ENCODE data around the gene AHNAK.
"Not testable (repeated sequence)": the region's sequence is repeated elsewhere in the genome, so short reads cannot be mapped to it uniquely, and the experiment has no call there.

The AHNAK gene

DNA sequence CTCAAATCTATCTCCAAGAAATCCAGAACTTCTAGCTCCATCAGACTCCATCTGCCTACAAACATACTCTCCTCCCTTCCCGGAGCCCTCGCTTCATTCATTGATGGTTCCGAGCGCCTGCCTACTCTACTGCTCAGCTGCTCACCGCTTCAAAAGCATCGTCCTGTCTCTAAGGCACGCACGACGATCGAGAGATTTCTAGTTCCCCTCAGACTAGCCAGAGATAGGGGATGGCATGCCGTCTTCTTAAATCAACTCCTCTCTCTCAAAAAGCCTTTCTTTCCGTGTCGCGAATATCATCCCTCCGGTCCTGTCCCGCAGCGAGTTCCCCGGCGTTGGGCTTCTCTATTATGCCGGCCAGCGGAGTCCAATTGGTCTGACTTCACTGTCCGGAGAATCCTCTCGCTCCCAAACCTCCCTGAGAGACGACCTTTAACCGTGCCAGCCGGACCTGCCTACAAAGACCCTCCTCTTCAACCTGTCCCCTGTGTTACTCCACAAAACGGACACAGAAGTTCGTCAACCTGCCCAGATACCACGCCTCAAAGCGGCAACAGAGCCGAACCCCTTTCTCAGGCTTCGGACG is 26.5 kb upstream of the AHNAK start:
- peak overlapping the region; percentile 59 to 80 for H3K27ac ChIP-seq (ENCODE audit: low read depth in 2 of 2, low read length in 2 of 2)
- peaks cover 27 to 40% of the 10 kb centered on the region in 2 donors for H3K36me3 ChIP-seq (ENCODE audit: control insufficient read depth in 2 of 2, insufficient read depth in 2 of 2, low read length in 2 of 2)
- H3K4me1 ChIP-seq (ENCODE audit: control insufficient read depth in 2 of 2, insufficient read depth in 2 of 2, low read length in 2 of 2), result peaks cover 26 to 27% of the 10 kb centered on the region in 2 donors
- H3K4me3 ChIP-seq (ENCODE audit: low read length in 2 of 2), result peak overlapping the region; percentile 71 to 97
- no peaks in the 10 kb centered on the region for H3K27me3 ChIP-seq (ENCODE audit: control insufficient read depth in 2 of 2, insufficient read depth in 2 of 2, low read length in 2 of 2)
- peak overlapping the region; percentile 78 to 95 for H3K9ac ChIP-seq (ENCODE audit: low read depth in 1 of 2, low read length in 2 of 2)
- H3K9me3 ChIP-seq (ENCODE audit: control insufficient read depth in 2 of 2, low read length in 2 of 2), result no peaks in the 10 kb centered on the region

DNA sequence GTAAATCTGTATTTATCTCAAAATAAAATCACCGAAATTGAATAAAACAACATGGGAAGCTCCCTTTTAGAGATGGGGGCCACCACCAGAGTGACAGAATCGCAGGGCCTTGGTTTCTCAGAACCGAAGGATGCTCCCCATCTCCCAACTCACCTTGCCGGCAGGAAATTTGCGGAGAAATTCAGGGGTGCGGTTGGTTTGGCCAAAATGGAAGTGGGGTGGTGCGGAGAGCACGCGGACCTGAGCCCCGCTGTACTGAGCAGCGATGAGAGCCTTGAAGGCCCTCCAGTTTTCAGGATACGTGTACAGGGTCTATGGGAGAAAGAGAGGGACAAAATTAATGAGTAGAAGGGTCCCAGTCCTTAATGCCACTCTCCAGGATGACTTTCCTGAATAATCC is 25.8 kb upstream of the AHNAK start:
- H3K27me3 ChIP-seq (ENCODE audit: control insufficient read depth in 2 of 2, insufficient read depth in 2 of 2, low read length in 2 of 2), result no peaks in the 10 kb centered on the region
- H3K9me3 ChIP-seq (ENCODE audit: control insufficient read depth in 2 of 2, low read length in 2 of 2), result no peaks in the 10 kb centered on the region
- H3K4me3 ChIP-seq (ENCODE audit: low read length in 2 of 2), result peak overlapping the region in 1 of 2 donors; percentile 97
- H3K4me1 ChIP-seq (ENCODE audit: control insufficient read depth in 2 of 2, insufficient read depth in 2 of 2, low read length in 2 of 2), result peaks cover 26 to 27% of the 10 kb centered on the region in 2 donors
- H3K36me3 ChIP-seq (ENCODE audit: control insufficient read depth in 2 of 2, insufficient read depth in 2 of 2, low read length in 2 of 2), result peaks cover 24 to 39% of the 10 kb centered on the region in 2 donors
- H3K27ac ChIP-seq (ENCODE audit: low read depth in 2 of 2, low read length in 2 of 2), result no peak overlapping the region
- H3K9ac ChIP-seq (ENCODE audit: low read depth in 1 of 2, low read length in 2 of 2), result peak overlapping the region; percentile 78 to 95

DNA sequence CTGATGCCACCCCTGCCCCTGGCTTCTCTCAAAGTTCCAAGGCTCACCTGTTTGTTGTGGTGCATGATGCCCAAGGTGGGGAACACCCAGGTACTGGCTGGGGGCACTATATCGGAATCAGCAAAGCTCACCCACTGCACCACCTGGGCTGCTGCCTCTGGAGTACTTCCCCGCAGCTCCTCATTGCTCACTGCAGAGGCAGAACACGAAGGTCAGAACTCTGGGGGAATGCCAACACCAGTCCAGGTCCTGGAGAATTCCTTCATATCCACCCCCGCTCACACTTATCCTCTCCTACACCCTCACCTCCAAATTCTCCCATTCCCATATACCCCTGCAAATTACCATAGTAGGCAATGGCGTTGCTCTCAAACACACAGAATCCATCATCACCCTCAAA is 24.9 kb upstream of the AHNAK start:
- H3K9ac ChIP-seq (ENCODE audit: low read depth in 1 of 2, low read length in 2 of 2); H3K4me3 ChIP-seq (ENCODE audit: low read length in 2 of 2); H3K9me3 ChIP-seq (ENCODE audit: control insufficient read depth in 2 of 2, low read length in 2 of 2); H3K27ac ChIP-seq (ENCODE audit: low read depth in 2 of 2, low read length in 2 of 2); H3K27me3 ChIP-seq (ENCODE audit: control insufficient read depth in 2 of 2, insufficient read depth in 2 of 2, low read length in 2 of 2): not testable (repeated sequence)
- peaks cover 22 to 27% of the 10 kb centered on the region in 2 donors for H3K4me1 ChIP-seq (ENCODE audit: control insufficient read depth in 2 of 2, insufficient read depth in 2 of 2, low read length in 2 of 2)
- H3K36me3 ChIP-seq (ENCODE audit: control insufficient read depth in 2 of 2, insufficient read depth in 2 of 2, low read length in 2 of 2), result peaks cover 32 to 43% of the 10 kb centered on the region in 2 donors

DNA sequence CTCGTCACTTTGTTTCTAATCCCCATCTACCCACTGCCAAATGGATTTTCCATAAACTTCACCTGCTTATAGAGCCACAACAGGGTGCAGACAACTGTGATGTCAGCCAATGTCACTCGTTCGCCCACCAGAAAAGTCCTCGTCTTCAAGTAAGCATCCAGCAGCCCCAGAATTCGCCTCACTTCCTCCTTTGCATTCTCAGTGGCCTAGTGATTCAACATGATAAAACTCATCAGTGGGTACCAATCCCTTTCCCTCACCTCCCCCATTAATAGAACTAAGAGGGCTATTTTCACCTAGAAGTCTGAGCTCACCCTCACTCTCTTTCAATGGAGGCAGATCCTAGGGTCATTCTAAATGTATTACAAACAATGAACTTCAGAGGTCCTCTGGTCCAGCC is 24.3 kb upstream of the AHNAK start:
- not testable (repeated sequence) for H3K4me3 ChIP-seq (ENCODE audit: low read length in 2 of 2); H3K9me3 ChIP-seq (ENCODE audit: control insufficient read depth in 2 of 2, low read length in 2 of 2); H3K9ac ChIP-seq (ENCODE audit: low read depth in 1 of 2, low read length in 2 of 2); H3K27ac ChIP-seq (ENCODE audit: low read depth in 2 of 2, low read length in 2 of 2); H3K27me3 ChIP-seq (ENCODE audit: control insufficient read depth in 2 of 2, insufficient read depth in 2 of 2, low read length in 2 of 2)
- peaks cover 38 to 44% of the 10 kb centered on the region in 2 donors for H3K36me3 ChIP-seq (ENCODE audit: control insufficient read depth in 2 of 2, insufficient read depth in 2 of 2, low read length in 2 of 2)
- H3K4me1 ChIP-seq (ENCODE audit: control insufficient read depth in 2 of 2, insufficient read depth in 2 of 2, low read length in 2 of 2), result peaks cover 22 to 27% of the 10 kb centered on the region in 2 donors

DNA sequence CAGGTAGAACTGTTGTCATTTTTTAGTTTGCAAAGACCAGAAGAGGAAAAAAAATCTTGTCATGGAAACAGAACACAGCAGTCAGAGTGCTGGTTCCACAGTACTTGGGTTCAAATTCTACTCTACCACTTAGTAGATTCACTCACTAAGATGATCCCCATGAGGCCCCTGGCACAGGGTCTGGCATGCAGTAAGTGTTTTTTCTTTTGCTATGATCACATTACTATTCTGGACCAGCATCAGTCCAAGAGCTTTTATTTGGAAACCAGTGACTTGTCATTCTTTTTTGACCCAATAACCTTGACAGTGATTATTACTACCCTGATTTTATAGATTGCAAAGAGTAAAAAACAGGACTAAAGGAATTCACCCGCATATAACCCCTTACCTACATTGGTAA is 23.0 kb upstream of the AHNAK start:
- peaks cover 9 to 15% of the 10 kb centered on the region in 2 donors for H3K4me1 ChIP-seq (ENCODE audit: control insufficient read depth in 2 of 2, insufficient read depth in 2 of 2, low read length in 2 of 2)
- no peak overlapping the region for H3K27ac ChIP-seq (ENCODE audit: low read depth in 2 of 2, low read length in 2 of 2)
- H3K4me3 ChIP-seq (ENCODE audit: low read length in 2 of 2), result no peak overlapping the region

DNA sequence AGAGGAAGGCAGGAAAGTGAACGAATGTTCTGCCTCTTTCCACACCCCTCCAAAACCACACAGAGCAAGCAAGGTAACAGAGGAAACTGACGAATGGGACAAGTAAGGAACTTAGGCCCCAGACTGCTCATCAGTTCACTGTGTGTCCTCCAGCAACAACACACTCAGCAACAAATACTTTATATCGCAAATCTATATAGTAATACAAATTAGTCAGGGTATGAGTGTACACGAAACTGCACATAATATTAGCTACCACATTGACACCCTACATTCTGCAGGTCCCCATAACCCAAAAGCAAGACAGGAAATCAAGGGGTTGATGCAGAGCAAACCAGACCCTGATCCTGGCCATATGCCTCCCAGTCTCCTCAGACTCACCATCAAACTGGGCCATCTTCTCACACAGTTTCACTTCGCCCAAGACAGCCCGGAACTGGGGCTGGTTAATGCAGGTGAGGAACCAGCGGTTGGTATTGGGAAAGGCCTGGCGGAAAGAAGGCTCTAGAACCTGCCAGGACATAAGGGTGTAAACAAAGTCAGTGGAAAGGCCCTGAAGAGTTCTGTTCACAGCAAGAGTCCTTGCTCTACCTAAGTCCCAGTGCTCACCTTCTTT is 20.5 kb upstream of the AHNAK start:
- H3K36me3 ChIP-seq (ENCODE audit: control insufficient read depth in 2 of 2, insufficient read depth in 2 of 2, low read length in 2 of 2), result peaks cover 50 to 65% of the 10 kb centered on the region in 2 donors
- H3K4me1 ChIP-seq (ENCODE audit: control insufficient read depth in 2 of 2, insufficient read depth in 2 of 2, low read length in 2 of 2), result peaks cover 0 to 4% of the 10 kb centered on the region in 2 donors
- H3K9ac ChIP-seq (ENCODE audit: low read depth in 1 of 2, low read length in 2 of 2), result no peak overlapping the region

More for the DNA sequence above, 23.0 kb upstream of the AHNAK start:
- Histone ChIP-seq H3K27me3 (ENCODE audit: control insufficient read depth in 2 of 2, insufficient read depth in 2 of 2, low read length in 2 of 2) (no peaks in the 10 kb centered on the region), H3K36me3 (ENCODE audit: control insufficient read depth in 2 of 2, insufficient read depth in 2 of 2, low read length in 2 of 2) (peaks cover 43 to 51% of the 10 kb centered on the region in 2 donors), H3K9me3 (ENCODE audit: control insufficient read depth in 2 of 2, low read length in 2 of 2) (no peaks in the 10 kb centered on the region), H3K9ac (ENCODE audit: low read depth in 1 of 2, low read length in 2 of 2) (no peak overlapping the region)

DNA sequence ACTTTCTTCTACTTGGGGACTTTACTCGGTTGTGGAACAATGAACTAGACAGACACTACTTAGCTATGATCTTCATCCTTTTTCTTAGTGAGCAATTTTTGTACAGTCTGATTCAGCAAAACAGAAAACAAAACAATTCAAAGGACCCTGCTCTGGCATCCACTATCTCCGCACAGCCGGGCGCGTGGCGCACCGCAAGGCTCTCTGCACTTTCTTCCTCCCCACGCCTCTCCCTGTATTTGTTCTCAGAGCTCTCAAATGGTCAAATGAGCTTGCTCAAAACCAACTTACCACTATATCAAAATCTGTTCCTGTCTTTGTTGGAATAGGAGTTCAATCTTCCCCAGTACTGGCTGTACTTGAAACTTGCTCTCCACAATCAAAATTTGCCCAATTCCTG is 19.6 kb upstream of the AHNAK start:
- peaks cover 45 to 62% of the 10 kb centered on the region in 2 donors for H3K36me3 ChIP-seq (ENCODE audit: control insufficient read depth in 2 of 2, insufficient read depth in 2 of 2, low read length in 2 of 2)
- H3K4me3 ChIP-seq (ENCODE audit: low read length in 2 of 2), result no peak overlapping the region
- H3K9ac ChIP-seq (ENCODE audit: low read depth in 1 of 2, low read length in 2 of 2), result no peak overlapping the region
- no peaks in the 10 kb centered on the region for H3K9me3 ChIP-seq (ENCODE audit: control insufficient read depth in 2 of 2, low read length in 2 of 2)
- no peaks in the 10 kb centered on the region for H3K27me3 ChIP-seq (ENCODE audit: control insufficient read depth in 2 of 2, insufficient read depth in 2 of 2, low read length in 2 of 2)
- no peak overlapping the region for H3K27ac ChIP-seq (ENCODE audit: low read depth in 2 of 2, low read length in 2 of 2)
- no peaks in the 10 kb centered on the region for H3K4me1 ChIP-seq (ENCODE audit: control insufficient read depth in 2 of 2, insufficient read depth in 2 of 2, low read length in 2 of 2)

More for the DNA sequence above, 20.5 kb upstream of the AHNAK start:
- Histone ChIP-seq H3K9me3 (ENCODE audit: control insufficient read depth in 2 of 2, low read length in 2 of 2) (no peaks in the 10 kb centered on the region), H3K27me3 (ENCODE audit: control insufficient read depth in 2 of 2, insufficient read depth in 2 of 2, low read length in 2 of 2) (no peaks in the 10 kb centered on the region), H3K4me3 (ENCODE audit: low read length in 2 of 2) (no peak overlapping the region), H3K27ac (ENCODE audit: low read depth in 2 of 2, low read length in 2 of 2) (no peak overlapping the region)

DNA sequence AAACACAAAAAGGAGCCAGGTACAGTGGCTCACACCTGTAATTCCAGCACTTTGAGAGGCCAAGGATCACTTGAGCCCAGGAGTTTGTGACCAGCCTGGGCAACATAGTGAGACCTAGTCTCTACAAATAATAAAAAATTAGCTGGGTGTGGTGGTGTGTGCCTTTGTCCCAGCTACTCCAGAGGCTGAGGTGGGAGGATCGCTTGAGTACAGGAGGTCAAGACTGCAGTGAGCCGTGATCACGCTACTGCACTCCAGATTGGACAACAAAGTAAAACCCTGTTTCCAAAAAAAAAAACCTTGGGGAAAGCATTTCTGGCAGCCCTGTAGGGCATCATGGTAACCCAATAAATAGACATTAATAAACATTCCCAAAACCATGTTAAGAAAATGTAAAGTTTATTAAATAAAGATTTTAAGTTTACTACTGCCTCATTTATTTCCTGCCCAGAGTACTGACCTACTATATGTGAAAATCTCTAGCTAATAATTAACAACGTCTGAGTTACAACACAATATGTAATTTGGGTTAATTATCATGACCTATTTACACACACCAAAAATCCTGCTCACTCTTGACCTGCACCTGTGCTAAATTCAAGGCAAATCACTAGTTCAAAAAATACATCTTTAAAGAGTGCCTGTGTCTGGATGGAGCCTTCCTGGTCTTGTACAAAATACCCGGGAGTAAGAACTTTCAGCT is 18.6 kb upstream of the AHNAK start:
- Histone ChIP-seq H3K4me3 (ENCODE audit: low read length in 2 of 2) (no peak overlapping the region), H3K27ac (ENCODE audit: low read depth in 2 of 2, low read length in 2 of 2) (no peak overlapping the region), H3K27me3 (ENCODE audit: control insufficient read depth in 2 of 2, insufficient read depth in 2 of 2, low read length in 2 of 2) (no peaks in the 10 kb centered on the region), H3K9ac (ENCODE audit: low read depth in 1 of 2, low read length in 2 of 2) (no peak overlapping the region), H3K9me3 (ENCODE audit: control insufficient read depth in 2 of 2, low read length in 2 of 2) (no peaks in the 10 kb centered on the region), H3K36me3 (ENCODE audit: control insufficient read depth in 2 of 2, insufficient read depth in 2 of 2, low read length in 2 of 2) (peaks cover 37 to 54% of the 10 kb centered on the region in 2 donors), H3K4me1 (ENCODE audit: control insufficient read depth in 2 of 2, insufficient read depth in 2 of 2, low read length in 2 of 2) (peaks cover 3 to 5% of the 10 kb centered on the region in 2 donors)

DNA sequence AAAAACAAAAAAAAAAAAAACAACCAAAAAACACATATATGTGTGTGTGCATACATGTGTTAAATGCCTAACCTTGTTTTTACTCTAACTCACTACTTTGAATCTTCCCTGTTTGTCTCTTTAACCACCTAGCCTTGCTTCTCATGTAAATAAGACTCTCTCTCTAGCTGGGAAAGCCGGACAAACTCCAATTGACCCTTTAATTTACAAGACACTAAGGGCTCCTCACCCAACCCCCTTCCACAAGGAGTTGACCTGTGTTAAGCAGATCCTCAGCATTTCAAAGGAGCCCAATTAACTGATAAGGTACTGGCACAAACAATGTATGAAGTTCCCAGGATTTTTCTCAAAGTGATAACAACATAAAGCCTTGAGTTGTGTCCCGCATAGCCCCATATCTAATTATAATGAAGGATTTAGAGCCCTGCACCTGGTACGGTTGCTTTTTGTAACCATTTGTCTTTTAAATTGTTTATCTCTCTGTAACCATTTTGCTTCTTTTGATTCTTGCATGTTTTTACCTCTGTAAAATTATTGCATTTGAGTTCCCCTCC is 15.1 kb upstream of the AHNAK start:
- not testable (repeated sequence) for H3K9me3 ChIP-seq (ENCODE audit: control insufficient read depth in 2 of 2, low read length in 2 of 2); H3K9ac ChIP-seq (ENCODE audit: low read depth in 1 of 2, low read length in 2 of 2); H3K4me3 ChIP-seq (ENCODE audit: low read length in 2 of 2); H3K27me3 ChIP-seq (ENCODE audit: control insufficient read depth in 2 of 2, insufficient read depth in 2 of 2, low read length in 2 of 2); H3K27ac ChIP-seq (ENCODE audit: low read depth in 2 of 2, low read length in 2 of 2)
- H3K4me1 ChIP-seq (ENCODE audit: control insufficient read depth in 2 of 2, insufficient read depth in 2 of 2, low read length in 2 of 2), result peaks cover 21 to 24% of the 10 kb centered on the region in 2 donors
- H3K36me3 ChIP-seq (ENCODE audit: control insufficient read depth in 2 of 2, insufficient read depth in 2 of 2, low read length in 2 of 2), result peaks cover 38 to 53% of the 10 kb centered on the region in 2 donors

DNA sequence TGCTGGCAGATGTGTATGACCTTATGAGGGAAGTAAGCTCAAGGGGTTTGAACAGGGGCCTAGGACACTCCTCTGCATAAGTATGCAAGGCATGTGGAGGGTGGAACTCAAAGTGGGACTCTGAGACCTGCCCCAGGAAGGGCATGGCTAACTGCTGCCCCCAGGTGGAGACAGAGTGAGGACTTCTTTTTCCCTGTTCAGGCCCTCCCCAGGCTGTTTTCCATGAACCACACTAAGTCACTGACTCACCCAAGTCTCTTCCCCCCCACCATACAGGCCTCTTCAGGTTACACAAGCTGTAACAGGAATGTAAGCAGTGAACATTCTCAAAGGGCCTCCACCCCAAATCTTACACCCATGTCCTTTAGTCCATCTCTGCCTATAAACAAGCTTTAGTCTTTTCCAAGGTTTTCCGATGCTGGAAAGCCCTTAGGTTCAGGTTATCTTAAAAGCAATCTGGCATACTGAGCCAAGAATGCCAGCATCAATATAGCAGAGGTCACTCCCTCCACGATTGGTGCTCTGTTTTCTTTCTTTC is 14.0 kb upstream of the AHNAK start:
- Histone ChIP-seq H3K4me3 (ENCODE audit: low read length in 2 of 2) (no peak overlapping the region), H3K4me1 (ENCODE audit: control insufficient read depth in 2 of 2, insufficient read depth in 2 of 2, low read length in 2 of 2) (peaks cover 33 to 36% of the 10 kb centered on the region in 2 donors), H3K9ac (ENCODE audit: low read depth in 1 of 2, low read length in 2 of 2) (peak overlapping the region in 1 of 2 donors; percentile 16), H3K36me3 (ENCODE audit: control insufficient read depth in 2 of 2, insufficient read depth in 2 of 2, low read length in 2 of 2) (peaks cover 28 to 42% of the 10 kb centered on the region in 2 donors), H3K27me3 (ENCODE audit: control insufficient read depth in 2 of 2, insufficient read depth in 2 of 2, low read length in 2 of 2) (no peaks in the 10 kb centered on the region), H3K27ac (ENCODE audit: low read depth in 2 of 2, low read length in 2 of 2) (peak overlapping the region; percentile 26 to 65), H3K9me3 (ENCODE audit: control insufficient read depth in 2 of 2, low read length in 2 of 2) (no peaks in the 10 kb centered on the region)

All from mucosa of rectum (tissue), 2 donors.